Neural progenitor cell (in vitro differentiated cells): Measurements from ENCODE around the gene TREML4.

Experiments
- EZH2phosphoT487 ChIP-seq: fragments of 200-600 bp; sonication (generic); IDR thresholded peaks from 2 replicates; pipeline ENCODE4 v1.6.1; 2017; ENCODE audit warnings: antibody characterized with exemption
- TF ChIP-seq, protein P1 (sequence below): fragments of 200-600 bp; sonication (generic); IDR thresholded peaks from 2 replicates; pipeline ENCODE4 v1.5.1; 2017; ENCODE audit warnings: antibody characterized with exemption, mild to moderate bottlenecking

DNA sequence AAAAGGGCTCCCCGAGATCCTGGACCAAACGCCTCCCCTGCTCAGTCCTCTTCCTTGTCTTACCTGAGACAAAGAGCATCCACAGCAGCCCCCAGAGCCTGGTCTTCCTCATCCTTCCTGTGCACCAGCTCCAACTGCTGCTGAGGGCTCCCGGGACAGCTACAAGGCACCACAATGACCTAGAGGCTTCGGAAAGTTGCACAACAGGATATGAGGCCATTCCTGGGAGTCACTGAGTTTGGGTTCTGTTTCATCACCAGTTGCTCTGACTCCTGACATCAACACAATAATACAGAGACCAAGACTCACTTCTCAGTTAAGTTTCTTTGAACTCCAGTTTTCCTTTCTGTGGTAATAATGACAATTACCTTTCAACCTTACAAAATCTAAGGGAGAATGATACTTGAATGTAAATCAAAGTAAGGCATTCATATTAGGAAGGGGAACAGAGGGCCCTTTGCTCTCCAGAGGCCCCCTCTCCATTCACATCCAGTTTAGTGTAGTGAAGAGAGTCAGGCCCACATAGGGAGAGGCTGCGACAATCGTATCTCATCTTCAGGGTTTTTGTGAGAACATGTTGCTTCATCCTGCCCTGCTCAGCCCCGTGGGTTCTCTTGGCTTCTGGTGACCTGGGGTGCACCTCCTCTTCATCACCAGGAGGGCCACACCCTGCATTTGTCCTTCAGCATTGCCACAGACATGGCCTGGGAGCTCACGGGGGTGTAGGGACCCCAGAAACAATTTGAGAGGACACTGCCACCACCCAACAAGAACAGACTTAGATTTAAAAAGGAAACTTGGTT, 58.6 kb downstream of the TREML4 start, which contains the start of gene TREM1:
- TF ChIP-seq, protein P1, sequence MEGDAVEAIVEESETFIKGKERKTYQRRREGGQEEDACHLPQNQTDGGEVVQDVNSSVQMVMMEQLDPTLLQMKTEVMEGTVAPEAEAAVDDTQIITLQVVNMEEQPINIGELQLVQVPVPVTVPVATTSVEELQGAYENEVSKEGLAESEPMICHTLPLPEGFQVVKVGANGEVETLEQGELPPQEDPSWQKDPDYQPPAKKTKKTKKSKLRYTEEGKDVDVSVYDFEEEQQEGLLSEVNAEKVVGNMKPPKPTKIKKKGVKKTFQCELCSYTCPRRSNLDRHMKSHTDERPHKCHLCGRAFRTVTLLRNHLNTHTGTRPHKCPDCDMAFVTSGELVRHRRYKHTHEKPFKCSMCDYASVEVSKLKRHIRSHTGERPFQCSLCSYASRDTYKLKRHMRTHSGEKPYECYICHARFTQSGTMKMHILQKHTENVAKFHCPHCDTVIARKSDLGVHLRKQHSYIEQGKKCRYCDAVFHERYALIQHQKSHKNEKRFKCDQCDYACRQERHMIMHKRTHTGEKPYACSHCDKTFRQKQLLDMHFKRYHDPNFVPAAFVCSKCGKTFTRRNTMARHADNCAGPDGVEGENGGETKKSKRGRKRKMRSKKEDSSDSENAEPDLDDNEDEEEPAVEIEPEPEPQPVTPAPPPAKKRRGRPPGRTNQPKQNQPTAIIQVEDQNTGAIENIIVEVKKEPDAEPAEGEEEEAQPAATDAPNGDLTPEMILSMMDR = no peak
- no peak for TF ChIP-seq EZH2phosphoT487
